Activated T-helper 2 cell treated with anti-CD3 and anti-CD28 coated beads, Interferon-gamma antibody, Interleukin-2, Interleukin-4, amounts not matched to agents 10 μg/mL and 5 μg/mL and 100 μg/mL, durations not matched to agents 14 hours and 24 hours and 36 hours (primary cell): Measurements from ENCODE around the gene PAX8. TPM values are rescaled to one million over a fixed set of nuclear protein-coding genes. Genes with fewer than 3 reads are reported as not detected.

Experiments used
- DNase-seq: peaks from one replicate; pipeline ENCODE4 v3.0.0; 2021; ENCODE audit warnings: low spot score
- H3K27ac Mint-ChIP-seq: one replicate; pipeline ENCODE4 v1.8.0; 2021; ENCODE audit warnings: mixed read lengths
- H3K27me3 Mint-ChIP-seq: one replicate; pipeline ENCODE4 v1.8.0; 2021; ENCODE audit warnings: low read depth, mixed read lengths
- H3K36me3 Mint-ChIP-seq: one replicate; pipeline ENCODE4 v1.8.0; 2021; ENCODE audit warnings: low read depth, mixed read lengths
- H3K4me1 Mint-ChIP-seq: one replicate; pipeline ENCODE4 v1.8.0; 2021; ENCODE audit warnings: low read depth, mixed read lengths
- H3K4me3 Mint-ChIP-seq: one replicate; pipeline ENCODE4 v1.8.0; 2021; ENCODE audit warnings: low read depth, mild to moderate bottlenecking, moderate library complexity, mixed read lengths
- H3K9me3 Mint-ChIP-seq: one replicate; pipeline ENCODE4 v1.8.0; 2021; ENCODE audit warnings: mixed read lengths
- intact Hi-C: fragments of 100-400 bp; cut with micrococcal nuclease; formaldehyde crosslinking; loops from one replicate; pipeline ENCODE4 v1.15.1; 2023
- total RNA-seq: library from RNA; stranded (reverse); gene quantifications from 2 replicates; pipeline ENCODE4 v1.2.3, GENCODE V29; 2022

The PAX8 gene
- total RNA-seq, 1 donor from 2014 or later = 0.84 TPM

DNA sequence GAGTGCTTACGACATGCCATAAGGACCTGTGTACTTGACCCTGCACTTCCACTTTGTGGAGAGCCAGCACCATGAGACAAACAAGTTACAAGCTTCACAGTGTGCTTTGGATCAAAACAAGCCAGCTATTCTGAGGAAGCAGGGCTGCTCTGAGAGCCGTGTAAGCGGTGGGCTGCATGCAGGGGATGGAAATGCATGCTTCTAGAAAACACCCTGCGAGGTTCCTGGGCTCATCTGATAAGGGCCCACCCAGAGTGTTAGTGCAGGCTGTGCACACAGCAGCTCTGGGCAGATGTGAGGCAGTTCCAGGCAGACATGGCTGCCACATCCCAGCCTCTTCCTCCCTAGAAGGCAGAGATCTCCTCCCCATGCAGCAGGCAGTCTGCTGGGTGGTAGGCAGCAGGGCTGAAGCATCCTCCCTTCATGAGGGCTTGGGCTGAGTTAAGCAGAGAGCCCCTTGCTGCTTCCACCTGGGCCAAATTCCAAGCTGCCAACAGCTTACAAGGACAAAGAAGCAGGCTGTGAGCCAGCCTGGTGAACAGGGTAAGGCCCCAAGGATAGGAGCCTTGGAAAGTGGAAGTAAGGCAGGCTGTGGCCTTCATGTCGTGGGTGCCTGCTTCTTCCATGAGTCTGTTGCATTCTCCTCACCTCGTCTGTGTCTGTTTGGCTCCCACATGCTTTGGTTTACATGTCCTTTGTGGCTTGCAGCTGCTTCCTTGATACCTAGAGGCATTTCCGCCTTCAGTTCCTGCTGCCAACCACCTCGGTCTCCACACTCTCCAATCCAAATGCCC lies 97.3 kb downstream of the PAX8 start:
- H3K4me3 Mint-ChIP-seq = no peak overlapping the region

DNA sequence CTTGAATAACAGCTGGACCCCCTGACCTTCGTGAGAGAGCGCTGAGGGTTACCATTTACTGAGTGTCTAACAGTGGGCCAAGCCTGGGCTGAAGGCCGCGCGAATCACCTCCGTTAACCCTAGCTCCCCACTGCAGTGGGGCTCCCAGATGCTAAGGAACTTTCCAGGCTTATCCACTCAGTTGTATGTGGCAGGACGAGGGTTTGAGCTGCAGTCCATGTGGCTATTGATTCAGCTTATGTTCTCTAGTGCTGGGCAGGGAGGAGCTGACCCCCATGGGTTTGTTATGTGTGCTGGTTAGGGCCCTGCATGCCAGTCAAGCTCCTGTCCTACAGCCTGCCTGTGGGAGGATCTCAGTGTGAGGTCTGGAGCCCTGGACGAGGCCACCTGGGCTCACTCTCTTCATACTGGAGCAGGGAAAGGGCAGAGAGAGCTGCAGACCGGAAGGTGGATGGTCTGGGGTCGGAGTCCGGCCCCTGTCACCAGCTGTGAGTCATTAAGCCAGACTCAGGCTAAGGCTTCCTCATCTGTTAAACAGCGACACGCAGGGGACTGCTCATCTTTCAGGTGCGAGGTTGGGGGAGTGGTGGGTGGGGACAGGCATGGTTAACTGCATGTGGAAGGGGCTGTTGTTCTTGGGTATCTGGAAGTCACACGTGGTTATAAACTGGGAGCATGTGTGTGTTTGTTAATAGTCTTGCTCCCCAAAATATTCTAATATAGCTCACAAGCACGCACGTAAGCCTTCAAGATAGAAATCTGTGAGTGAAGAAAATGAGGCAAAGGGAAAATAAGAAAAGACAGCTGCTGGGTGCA lies 98.4 kb downstream of the PAX8 start:
- intact Hi-C loops = loop anchor here (2.0 kb wide), 1 partner anchor 96 kb away; no protein-coding TSS in a partner anchor
- no peaks in the 10 kb centered on the region for H3K9me3 Mint-ChIP-seq
- peak overlapping the region; percentile 63 for H3K4me3 Mint-ChIP-seq
- peak overlapping the region; percentile 75 for H3K27ac Mint-ChIP-seq
- H3K36me3 Mint-ChIP-seq = peaks cover 88% of the 10 kb centered on the region
- no peaks in the 10 kb centered on the region for H3K27me3 Mint-ChIP-seq
- DNase-seq = no peak
- peaks cover 70% of the 10 kb centered on the region for H3K4me1 Mint-ChIP-seq

More for the DNA sequence above, 97.3 kb downstream of the PAX8 start:
- H3K9me3 Mint-ChIP-seq = no peaks in the 10 kb centered on the region
- intact Hi-C loops = loop anchor here (2.0 kb wide), 1 partner anchor 97 kb away; no protein-coding TSS in a partner anchor
- peak overlapping the region; percentile 75 for H3K27ac Mint-ChIP-seq
- H3K36me3 Mint-ChIP-seq = peaks cover 88% of the 10 kb centered on the region
- H3K27me3 Mint-ChIP-seq = no peaks in the 10 kb centered on the region
- no peak for DNase-seq
- H3K4me1 Mint-ChIP-seq = peaks cover 74% of the 10 kb centered on the region

DNA sequence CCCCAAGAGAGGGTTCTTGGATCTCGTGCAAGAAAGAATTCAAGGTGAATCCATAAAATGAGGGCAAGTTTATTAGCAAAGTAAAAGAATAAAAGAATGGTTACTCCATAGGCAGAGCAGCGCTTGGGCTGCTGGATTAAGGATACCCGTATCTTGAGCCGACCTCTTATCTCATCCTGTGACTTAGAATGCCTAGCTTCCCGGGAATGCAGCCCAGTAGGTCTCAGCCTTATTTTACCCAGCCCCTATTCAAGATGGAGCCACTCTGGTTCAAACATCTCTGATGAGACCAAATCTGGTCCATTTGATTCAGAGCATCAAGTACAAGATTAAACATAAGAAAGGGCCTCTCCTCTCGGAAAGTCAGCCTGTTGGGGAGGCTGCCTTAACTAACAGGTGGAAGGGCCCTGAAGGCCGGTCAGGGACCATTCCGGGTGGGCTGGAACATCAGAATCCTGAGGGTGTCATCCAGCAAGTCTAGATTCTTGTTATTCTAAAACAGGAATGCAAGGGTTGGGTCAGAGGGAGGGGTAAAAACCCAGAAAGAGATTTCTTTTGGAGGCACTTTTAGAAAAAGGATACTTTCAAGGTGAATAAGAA lies 99.2 kb downstream of the PAX8 start:
- Mint-ChIP-seq H3K4me1 (peaks cover 71% of the 10 kb centered on the region), H3K9me3 (no peaks in the 10 kb centered on the region), H3K36me3 (peaks cover 88% of the 10 kb centered on the region), H3K4me3 (peak overlapping the region; percentile 72), H3K27me3 (no peaks in the 10 kb centered on the region), H3K27ac (peak overlapping the region; percentile 85)
- intact Hi-C loops = loop anchor here (2.0 to 10.0 kb wide), 2 partner anchors 95 to 195 kb away; no protein-coding TSS in a partner anchor
- DNase-seq = no peak

DNA sequence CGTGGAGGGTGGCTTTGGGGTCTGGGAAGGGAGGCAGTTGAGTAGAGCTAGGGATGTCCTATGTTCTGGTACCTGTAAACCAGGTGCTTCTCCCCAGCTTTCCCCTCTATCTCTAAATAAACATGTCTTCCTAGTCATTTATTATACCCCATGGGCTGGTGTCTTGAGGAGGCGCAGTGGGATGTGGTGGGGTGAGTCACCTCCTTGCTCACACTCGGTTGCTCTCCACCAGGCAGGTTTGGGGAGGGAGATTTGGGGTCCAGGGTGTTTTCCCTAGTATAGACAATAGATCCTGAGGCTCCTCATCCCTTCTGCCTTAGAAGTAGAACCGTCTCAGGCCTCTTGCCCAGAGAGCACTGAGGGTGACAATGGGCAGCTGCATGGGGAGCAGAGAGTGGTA lies 99.8 kb downstream of the PAX8 start:
- Mint-ChIP-seq H3K36me3 (peaks cover 92% of the 10 kb centered on the region), H3K27ac (peak overlapping the region; percentile 85), H3K4me3 (peak overlapping the region; percentile 72), H3K9me3 (no peaks in the 10 kb centered on the region), H3K4me1 (peaks cover 69% of the 10 kb centered on the region), H3K27me3 (no peaks in the 10 kb centered on the region)
- DNase-seq = no peak
- intact Hi-C loops = loop anchor here (10.0 kb wide), 1 partner anchor 194 kb away; no protein-coding TSS in a partner anchor

DNA sequence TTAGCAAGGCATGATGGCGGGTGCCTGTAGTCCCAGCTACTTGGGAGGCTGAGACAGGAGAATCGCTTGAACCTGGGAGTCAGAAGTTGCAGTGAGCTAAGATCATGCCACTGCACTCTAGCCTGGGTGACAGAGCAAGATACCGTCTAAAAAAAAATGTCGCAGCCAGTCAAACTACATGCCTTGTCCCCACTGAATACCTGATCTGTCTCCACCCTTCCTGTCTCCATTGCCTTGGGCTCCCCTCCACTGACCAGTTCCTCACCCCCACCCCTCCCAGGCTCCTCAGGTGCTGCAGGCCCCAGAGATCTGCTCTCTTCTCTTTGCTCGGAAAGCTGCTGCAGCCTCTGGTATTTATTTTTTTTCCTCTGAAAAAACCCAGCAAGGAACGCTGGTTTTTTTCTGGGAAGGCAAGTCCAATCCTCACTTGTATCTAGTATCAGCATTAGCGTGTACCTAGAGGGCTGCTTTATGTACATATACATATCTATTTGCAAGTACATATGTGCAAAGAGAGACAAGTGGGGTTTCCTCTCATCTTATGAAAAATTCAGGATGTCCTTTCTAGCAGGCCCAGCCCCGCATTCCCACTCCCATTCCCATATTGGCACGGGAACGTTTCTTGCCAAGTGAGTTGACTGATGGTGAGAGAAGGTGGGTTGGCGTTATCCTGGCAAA lies 100.5 kb downstream of the PAX8 start:
- Mint-ChIP-seq H3K4me3 (peak overlapping the region; percentile 72), H3K9me3 (no peaks in the 10 kb centered on the region), H3K36me3 (peaks cover 88% of the 10 kb centered on the region), H3K27ac (peak overlapping the region; percentile 85), H3K4me1 (peaks cover 68% of the 10 kb centered on the region), H3K27me3 (no peaks in the 10 kb centered on the region)
- intact Hi-C loops = loop anchor here (10.0 kb wide), 1 partner anchor 193 kb away; no protein-coding TSS in a partner anchor
- no peak for DNase-seq

DNA sequence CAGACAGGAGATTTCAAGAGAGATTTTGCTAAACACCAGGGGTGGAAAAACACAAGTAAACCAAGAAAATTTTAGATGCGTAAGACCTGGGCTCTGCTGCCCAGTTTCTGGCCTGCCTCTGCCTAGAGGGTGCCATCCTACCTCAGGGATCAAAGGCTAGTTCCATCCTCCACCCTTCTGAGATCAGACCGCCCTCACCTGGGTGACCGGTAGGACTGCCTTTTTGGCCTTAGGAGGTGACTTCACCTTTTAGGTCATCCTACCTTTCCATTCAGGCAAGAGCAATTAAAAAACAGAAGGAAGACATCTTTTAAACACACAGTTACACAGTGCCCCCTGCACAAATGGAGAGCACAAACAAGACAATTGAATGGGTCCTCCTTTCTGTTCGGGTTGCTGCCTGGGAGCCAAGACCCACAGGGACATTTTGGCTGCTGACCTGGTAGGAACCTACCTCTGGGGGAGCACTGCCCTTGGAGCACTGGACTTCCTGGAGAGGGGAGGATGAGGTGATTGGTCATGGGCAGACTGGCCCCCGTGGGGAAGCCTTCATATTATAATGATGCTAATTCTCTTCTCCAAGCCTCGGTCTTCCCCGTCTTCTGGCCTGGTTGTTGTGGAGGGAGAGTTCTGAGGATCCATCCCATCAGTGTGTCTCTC lies 101.9 kb downstream of the PAX8 start:
- Mint-ChIP-seq H3K36me3 (peaks cover 89% of the 10 kb centered on the region), H3K27me3 (no peaks in the 10 kb centered on the region), H3K27ac (peak overlapping the region; percentile 44), H3K4me1 (peaks cover 73% of the 10 kb centered on the region), H3K9me3 (no peaks in the 10 kb centered on the region), H3K4me3 (peak overlapping the region; percentile 89)
- intact Hi-C loops = loop anchor here (10.0 kb wide), 1 partner anchor 192 kb away; no protein-coding TSS in a partner anchor
- DNase-seq = no peak

DNA sequence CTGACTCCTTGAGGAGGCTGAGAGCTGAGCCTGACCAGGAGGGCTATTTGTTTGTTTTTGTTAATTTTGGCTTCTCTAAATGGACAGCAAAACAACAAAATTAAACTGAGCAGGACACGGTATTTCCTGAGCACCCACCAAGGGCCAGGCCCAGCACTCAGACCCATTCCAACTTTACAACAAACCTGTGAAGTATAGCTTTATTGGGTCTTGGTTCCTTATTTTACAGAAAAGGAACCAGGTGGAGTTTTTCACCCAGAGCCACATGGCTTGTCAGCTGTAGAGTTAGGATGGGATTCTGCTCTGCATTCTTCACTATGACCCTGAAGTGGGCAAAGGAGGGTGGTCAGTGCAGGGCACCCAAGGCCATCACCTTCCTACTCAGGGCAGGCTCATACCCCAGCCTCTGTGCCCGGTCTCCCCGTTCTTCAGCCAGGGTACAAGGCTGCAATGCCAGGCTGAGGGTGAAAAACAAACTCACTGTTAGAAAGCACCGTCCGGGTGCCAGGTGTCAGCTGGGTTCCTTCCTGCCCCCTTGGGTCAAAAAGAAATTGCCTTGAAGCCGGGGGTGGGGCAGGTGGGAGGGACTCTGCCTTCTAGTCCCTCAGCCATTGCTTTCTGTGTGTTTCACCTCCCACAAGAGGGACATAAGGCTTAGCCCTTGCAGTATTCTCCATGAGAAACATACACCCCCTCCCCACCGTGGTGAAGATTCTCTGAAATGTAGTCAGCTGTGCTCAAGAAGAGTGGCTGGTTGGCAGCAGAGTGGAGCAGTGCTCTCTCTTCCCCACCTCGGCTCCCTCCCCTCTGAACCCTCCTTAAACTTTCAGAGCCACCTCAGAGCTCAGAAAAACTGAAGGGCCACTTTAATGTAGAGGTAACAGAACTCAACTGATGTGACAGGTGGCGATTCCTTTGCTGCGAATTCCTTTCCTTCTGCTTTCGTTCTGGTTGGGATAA lies 102.7 kb downstream of the PAX8 start:
- Mint-ChIP-seq H3K27ac (peak overlapping the region; percentile 94), H3K36me3 (peaks cover 89% of the 10 kb centered on the region), H3K4me1 (peaks cover 73% of the 10 kb centered on the region), H3K4me3 (peak overlapping the region; percentile 89), H3K27me3 (no peaks in the 10 kb centered on the region), H3K9me3 (peaks cover 3% of the 10 kb centered on the region)
- DNase-seq = no peak
- intact Hi-C loops = loop anchor here (2.0 to 10.0 kb wide), 4 partner anchors 19 to 191 kb away; no protein-coding TSS in a partner anchor

DNA sequence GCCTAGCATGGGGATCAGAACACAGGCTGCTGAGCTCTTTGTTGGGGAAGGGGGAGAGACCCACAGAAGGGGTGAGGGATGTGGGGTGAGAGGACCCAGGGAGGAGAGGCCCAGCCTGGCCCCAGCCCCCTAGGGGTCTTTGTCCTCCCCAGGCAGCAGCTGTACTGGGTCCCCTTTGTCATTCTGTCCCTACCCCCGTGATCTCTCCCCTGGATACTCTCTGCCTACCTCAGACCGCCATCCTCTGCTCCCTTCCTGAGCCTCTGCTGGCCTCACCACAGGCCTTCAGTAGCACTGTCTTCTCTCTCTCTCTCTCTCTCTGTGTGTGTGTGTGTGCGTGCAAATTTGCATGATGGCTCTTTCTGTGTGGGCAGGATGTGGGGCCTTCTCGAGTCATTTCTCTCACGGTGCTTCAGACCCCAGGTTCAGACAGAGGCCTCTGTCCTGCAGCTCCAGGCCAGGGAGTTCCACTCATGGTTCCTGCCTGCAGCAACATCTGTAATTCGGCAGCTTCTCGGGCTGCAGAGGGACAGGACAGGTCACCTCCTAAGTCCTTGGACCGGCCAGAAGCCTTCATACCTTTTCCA lies 103.6 kb downstream of the PAX8 start:
- intact Hi-C loops = loop anchor here (2.0 to 10.0 kb wide), 4 partner anchors 18 to 190 kb away; no protein-coding TSS in a partner anchor
- peaks cover 5% of the 10 kb centered on the region for H3K9me3 Mint-ChIP-seq
- peak; percentile 79 for DNase-seq
- H3K27me3 Mint-ChIP-seq = no peaks in the 10 kb centered on the region
- peaks cover 67% of the 10 kb centered on the region for H3K4me1 Mint-ChIP-seq
- peak overlapping the region; percentile 89 for H3K4me3 Mint-ChIP-seq
- H3K27ac Mint-ChIP-seq = peak overlapping the region; percentile 94
- peaks cover 82% of the 10 kb centered on the region for H3K36me3 Mint-ChIP-seq

DNA sequence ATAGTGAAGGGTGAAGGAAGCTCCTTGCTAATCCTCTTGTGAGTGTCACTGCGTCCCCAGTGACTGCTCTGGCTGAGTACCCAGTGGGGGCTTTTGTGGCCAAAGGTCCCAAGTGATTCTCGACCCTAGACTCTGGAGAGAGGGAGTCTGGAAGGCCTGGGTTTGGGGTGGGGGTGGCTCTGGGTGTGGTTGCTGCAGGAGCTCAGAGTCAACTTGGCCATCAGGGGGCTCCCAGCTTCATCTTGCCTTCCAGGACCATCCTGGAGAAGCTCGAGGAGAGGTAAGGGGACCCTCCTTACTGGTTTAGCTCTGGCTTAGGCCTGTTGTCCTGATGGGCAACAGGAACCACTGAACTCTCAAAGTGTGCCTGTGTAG lies 104.4 kb downstream of the PAX8 start:
- H3K36me3 Mint-ChIP-seq = peaks cover 81% of the 10 kb centered on the region
- peaks cover 9% of the 10 kb centered on the region for H3K9me3 Mint-ChIP-seq
- DNase-seq = no peak
- H3K4me3 Mint-ChIP-seq = peak overlapping the region; percentile 89
- H3K4me1 Mint-ChIP-seq = peaks cover 66% of the 10 kb centered on the region
- intact Hi-C loops = loop anchor here (2.0 to 10.0 kb wide), 5 partner anchors 18 to 527 kb away; partner anchors contain the start of gene SLC20A1
- no peaks in the 10 kb centered on the region for H3K27me3 Mint-ChIP-seq
- peak overlapping the region; percentile 94 for H3K27ac Mint-ChIP-seq

DNA sequence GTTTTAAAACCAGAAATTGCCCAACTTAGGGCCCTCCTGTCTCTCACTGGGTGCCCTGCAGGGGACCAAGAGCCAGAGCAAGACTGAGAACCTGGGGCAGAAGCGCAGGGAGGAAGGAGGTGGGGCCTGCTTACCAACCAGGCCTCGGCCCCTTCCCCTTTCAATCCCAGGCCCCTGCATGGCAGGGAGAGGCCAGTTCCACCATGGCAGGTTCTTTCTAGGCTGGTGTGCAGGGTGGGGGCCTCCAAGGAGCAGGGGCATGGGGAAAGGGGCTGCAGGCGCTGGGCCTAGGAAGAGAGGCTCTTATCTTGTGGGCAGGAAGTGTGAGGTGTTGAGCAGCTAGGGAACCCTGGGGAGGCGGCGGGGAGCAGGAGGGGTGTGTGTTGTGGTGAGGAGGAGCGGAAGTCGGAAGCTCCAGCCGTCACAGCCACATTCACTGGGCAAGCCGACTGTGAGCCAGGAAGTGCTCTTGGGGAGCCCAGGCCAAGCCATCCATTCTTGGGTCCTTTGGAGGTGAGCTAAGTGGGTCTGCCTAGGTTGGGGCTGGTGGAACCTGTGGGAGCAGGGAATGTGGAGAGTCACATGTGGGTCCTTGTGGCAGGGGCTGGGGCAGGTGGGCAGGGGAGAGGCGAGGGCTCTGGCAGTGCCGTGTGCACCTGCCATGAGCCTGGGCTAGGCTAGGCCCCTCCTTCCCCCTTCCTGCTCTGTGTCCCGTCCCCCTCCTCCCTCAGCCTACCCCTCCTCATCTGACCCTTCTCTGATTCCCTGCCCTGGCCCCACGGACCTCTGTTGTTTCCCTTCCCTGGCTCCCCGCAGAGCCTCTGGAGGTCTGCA lies 105.0 kb downstream of the PAX8 start, which contains the start of gene PSD4:
PSD4 (plus strand) TSS at position 430 of the 834 bp plus-strand sequence. CDS start 8,486 bp downstream, outside the sequence.
- Mint-ChIP-seq H3K9me3 (peaks cover 9% of the 10 kb centered on the region), H3K27ac (peak within 1 kb of the TSS; percentile 94), H3K36me3 (peaks cover 77% of the 10 kb centered on the region), H3K4me1 (peaks cover 65% of the 10 kb centered on the region), H3K27me3 (no peaks in the 10 kb centered on the region), H3K4me3 (peak within 1 kb of the TSS; percentile 89)
- intact Hi-C loops = loop anchor here (2.0 to 10.0 kb wide), 5 partner anchors 17 to 526 kb away; partner anchors contain the start of gene SLC20A1
- DNase-seq = peak; percentile 90
